EH (cell line): Measurements from ENCODE around the gene RPS6KA3.

Experiments used
- DNase-seq: peaks from one replicate; pipeline ENCODE4 v3.0.0-alpha.2; 2015; ENCODE audit warnings: low read depth

Gene RPS6KA3

DNA sequence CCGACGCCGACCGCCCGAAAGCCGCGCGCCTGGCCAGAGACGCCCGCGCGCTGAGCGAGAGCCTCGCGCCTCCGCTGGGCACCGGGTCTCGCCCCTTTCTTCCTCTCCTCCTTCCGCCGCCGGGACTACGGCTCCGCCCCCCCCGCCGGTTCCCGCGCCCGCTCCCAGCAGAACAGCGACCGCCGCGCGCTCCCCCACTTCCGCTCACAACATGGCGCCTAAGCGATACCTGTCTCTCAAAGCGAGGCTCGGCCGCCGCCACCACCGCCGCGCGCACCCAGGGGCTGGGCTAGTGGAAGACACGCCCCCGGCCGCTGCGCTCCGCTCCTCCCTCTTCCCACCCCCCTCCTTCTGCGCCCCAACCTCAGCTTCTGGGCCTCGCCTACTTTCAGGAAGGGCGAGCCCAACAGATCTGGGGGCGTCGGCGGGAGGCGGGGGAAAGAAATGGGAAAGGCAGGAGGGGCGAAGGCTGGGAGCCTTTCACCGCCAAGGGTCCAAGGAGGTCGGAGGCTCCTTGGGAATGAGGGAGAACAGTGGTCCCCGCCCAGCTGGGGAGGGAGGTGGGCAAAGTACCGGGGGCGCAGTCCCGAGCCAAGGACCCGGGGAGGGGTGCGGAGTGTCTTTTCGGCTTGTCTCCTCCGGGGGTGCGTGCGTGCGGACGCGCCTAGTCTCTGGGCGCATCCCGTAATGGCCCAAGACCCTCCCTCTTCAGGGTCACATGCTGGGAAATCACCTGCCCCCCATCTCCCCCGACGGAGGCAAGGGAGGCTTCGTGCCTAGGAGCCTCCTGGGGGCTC, at the start of gene RPS6KA3:
Gene RPS6KA3 (minus strand): TSS at position 100 of the 797 bp plus-strand sequence. CDS start 277 bp downstream, outside the sequence.
- peak; percentile 85 for DNase-seq

DNA sequence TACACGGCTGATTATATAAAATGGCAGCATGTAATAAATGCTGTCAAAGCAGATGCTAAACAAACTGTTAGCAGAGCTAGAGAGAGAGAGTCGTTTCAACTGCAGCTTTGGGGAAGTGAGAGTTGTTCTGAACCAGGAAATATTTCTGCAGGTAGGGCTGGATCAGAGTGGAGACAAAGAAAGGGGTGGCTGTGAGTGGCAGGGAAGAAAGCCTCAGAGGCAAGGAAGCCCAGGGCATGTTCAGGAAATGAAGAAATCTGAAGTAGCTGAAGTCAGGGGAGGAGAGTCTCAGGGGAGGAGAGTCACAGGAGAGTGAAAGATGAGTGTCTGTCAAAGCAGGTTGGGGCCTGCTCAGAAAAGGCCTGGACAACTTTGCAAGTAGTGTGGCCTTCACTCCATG, 48.4 kb upstream of the RPS6KA3 start:
- no peak for DNase-seq

DNA sequence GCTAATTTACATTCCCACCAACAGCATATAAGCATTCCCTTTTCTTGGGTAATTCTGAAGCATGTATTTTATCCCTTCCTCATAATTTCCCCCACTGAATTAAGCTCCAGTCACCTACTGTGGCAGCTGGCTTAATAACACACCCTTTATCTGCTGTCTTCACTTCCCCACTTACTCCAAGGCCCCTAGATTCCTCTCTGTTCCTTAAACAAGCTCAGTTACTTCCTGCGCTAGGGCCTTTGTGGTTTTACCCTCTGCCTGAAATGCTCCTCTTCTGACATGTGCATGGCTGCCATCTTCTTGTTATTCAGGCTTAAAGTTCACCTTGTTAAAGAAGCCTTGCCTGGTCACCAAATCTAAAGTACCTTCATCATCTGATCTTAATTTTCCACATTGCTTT, 47.2 kb upstream of the RPS6KA3 start:
- no peak for DNase-seq

DNA sequence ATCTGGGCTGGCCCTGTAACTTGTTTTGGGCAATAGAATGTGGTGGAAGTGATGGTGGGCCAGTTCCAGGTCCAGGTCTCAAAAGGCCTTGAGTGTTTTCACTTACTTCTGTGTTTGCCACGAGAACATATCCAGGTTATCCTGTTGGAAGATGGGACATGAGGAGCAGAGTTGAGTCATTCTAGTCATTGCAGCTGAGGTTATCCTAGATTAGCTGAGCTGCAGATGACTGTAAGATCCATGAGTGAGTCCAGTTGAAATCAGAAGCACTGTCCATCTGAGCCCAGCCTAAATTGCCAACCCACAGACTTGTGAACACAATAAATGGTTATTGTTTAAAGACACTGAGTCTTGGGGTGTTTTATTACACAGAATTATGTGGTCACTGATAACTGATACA, 45.3 kb upstream of the RPS6KA3 start:
- no peak for DNase-seq

DNA sequence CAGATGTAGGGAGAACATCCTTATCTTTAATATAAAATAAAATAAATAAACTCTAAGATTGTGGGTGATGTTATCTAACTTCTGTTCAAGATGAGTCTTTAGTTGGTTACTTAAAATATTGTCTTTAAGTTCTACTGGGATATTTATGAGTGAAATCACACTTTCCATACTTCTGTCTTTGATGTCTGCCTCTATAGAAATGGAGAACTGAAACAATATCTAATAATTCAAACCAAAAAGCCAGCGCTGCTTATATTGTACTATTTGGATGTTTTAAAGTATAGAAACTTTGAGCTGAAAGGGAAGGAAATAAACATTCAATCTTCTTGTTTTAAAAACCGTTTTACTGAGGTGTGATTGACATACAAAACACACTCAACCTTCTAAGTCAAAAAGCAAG, 44.8 kb upstream of the RPS6KA3 start:
- no peak for DNase-seq

DNA sequence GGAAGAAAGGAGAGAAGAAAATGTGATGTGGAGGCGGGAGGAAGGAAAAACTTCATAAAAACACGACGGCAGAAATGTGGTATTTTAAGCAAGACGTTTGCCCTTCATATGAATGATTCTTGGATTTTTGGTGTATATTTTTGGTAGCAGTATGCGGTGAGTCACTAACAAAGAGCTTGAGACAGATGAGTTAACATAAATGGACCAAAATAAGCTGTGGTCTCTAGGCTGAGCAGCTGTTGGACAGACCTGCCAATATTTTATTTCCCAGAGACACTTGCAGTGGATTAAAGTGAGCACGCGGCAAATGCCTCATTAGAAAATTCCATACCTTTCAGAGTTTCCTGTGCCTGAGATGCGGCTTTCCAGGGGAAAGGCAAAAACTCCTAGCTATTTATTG, 43.1 kb upstream of the RPS6KA3 start:
- DNase-seq, result peak; percentile 32

DNA sequence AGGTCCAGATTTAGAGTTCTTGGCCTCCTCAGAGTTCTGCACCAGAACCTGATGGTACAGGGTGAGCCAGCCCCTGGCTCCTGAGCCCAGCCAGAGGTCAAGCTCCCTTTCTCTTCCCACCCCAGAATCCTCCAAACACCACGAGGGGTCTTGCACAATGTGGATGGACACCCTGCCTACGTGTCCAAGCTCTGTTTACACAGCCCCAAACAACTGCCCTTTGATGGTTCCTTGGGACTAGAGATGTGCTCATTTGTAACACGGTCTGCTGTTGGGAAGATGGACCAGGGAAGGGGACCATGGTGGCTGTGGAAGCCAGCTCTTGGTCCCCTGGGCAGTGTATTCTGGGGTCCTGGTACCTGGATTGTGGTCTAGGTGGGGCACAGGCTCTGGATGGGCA, 40.0 kb upstream of the RPS6KA3 start:
- no peak for DNase-seq

DNA sequence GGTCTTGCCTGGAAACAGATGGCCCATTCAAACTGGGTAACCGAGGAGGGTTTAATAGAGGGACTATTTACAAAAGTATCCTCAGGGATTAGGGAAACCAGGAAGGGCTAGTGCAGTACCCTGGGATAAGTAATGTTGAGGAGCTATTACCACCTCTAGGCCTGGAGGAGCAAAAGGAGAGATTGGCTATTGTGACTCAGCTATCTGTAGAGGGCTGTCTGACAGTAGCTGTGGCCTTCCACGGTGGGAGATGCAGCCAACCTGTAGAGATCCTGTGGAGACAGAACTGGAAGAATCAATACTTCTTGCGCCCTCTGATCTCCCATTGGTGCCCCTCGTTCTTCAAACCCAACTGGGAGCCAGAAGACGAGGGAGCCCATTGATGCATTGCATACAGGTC, 34.1 kb upstream of the RPS6KA3 start:
- DNase-seq, result no peak

DNA sequence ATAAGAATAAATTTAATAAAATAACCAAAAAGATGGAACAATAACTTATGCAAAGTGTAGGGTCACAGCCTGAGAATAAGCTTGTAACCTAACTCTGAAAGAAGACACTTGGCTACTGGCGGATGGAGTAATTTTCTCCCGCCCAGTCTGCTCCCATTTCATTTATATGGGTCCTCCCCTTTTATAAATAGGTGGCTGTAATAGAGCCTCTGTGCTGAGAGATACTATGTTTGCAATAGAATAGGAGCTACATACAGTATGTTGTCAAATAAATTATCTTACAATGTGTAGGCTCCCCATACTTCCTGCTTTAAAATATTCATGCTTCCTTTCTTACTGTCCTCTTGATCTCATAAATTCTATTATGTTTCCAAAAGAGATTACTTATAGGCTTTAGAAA, 28.2 kb upstream of the RPS6KA3 start:
- no peak for DNase-seq

DNA sequence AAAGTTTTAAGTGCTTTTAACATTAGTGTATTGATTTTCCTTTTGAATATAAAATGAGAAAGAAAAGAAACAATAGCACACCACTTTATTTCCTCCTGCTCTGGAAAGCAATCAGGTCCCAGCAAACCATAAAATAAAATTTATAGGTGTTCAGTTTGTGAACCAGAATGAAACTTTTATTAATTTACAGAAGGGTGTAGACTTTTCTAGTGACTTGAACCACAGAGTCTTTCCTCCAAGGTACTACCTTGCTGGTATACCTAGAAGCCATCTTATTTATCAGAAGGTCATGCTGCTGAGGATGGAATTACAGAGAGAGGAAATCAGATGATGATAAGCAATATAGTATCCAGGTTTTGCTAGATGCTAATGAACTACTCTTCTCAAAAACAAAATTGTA, 27.6 kb upstream of the RPS6KA3 start:
- no peak for DNase-seq

DNA sequence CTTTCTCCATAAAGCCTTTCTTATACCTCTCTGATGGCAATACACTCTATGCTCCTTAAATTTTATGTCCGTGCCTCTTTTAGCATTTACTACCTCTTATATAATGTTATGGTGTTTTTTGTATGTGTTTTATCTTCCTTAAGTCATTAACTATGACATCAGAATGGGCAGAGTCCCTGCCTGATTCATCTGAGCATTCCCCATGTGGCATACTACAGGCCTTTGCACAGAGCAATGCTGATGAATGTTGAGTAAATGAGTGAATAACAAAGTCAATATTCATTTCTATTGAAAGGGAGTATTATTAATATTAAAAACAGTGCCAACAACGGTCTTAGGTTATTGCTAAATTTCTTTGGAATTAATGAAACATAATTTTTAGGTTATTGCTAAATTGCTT, 18.8 kb upstream of the RPS6KA3 start:
- no peak for DNase-seq

DNA sequence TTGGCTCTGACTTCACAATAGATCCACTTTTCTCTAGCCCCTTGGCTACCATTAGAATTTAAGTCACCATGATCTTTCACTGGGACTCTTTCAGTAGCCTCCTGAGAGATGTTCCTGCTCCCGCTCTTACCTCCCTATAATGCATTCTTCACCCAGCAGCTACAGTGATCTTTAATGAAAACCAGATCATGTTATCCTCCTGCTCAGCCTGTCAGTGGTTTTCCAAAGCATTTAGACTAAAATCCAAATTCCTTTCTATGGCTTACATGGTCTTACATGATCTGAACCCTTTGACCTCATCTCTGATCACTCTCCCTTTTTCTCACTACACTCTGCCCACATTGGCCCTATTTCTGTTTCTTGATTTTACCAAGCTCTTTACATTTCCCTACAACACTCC, 18.3 kb upstream of the RPS6KA3 start:
- DNase-seq, result no peak

DNA sequence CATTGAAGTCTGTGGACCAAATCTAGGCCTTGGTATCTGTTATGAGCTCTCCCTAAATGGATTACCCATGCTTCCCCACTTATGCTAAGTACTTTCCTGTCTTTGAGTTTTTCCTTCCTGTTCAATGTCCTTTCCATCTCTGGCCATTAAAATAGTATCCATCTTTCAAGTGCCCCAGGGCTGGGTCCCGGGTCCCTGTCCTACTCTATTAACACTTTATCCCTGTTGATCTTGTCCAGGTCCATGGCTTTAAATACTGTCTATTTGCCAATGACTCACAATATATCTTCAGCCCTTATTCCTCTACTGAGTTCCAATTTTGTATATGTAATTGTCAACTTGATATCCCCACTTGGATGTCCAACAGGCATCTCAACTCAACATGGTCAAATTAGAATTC, 17.7 kb upstream of the RPS6KA3 start:
- no peak for DNase-seq

DNA sequence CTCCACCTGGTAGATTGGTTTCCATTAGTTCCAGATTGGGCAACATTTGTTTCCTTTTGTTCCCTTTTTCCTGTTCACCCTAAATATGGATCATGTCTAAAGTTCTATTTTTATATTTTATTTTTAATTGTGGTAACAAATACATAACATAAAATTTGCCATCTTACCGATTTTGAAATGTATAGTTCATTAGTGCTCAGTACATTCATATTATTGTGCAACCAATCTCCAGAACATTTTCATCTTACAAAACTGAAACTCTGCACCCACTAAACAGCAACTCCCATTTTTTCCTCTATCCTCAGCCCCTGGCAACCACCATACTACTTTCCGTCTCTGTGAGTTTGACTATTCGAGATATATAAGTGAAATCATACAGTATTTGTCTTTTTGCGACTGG, 14.2 kb upstream of the RPS6KA3 start:
- DNase-seq, result no peak

DNA sequence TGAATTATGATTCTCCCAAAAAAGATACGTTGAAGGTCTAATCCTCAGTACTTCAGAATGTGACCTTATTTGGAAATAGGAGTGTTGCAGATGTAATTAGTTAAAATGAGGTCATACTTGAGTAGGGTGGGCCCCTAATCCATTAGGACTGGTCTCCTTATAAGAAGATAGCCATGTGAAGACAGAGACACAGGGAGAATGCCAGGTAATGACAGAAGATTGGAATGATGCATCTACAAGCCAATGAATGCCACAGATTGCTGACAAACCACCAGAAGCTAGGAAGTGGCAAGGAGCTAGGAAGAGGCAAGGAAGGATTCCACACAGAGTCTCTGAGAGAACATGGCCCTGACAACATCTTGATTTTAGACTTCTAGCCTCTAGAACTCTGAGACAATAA, 7.4 kb upstream of the RPS6KA3 start:
- DNase-seq, result peak; percentile 29

DNA sequence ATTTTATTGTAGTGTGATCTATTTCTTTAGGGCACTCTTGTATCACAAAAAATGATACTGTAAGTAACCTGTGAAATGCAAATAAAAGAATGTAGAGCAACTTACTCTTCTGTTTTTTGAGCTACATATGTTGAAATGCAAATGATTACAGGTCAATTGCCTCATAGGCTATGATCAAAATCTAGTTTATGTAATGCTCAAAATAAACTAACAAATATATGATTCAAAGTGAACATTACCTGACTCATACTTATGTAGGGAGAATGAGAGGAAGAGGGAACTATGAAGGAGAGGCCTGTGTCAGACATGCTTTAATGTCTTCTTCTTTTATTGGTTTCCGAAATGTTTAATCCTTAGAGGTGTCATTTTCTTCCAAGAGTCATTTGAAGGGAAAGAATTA, 5.0 kb upstream of the RPS6KA3 start:
- DNase-seq, result no peak

DNA sequence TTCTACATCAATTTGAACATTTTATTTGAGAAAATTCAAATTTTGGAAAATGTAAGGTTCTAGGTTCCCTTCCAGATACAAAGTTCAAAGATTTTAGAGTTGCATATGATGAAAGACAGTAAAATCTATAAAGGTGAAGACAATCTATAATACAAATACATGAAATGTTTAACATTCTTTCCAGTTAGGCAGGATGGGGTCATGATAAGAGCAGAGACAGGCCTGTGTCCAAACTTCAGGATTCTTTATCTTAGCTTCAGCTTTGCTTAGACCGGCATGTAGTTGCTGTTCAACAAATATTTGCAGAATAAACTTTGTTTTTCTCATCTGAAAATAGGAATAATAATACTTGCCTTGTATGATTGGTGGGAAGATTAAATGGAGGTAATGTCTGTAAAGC, 4.5 kb upstream of the RPS6KA3 start:
- DNase-seq, result no peak

DNA sequence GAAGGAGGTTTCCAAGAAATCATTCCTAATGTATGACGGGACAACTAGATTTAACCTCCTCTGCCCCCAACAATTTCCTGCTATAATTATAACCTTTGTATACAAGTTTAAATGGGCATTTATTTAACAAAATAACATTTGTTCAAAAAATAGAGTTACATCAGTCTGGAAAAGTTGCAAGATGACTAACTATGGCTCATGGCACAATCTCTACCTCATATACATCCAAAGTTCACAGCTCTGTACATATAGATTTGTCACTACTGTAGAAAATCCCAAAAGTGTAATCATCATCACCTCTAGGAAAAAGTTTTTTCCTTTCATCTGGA, 3.8 kb upstream of the RPS6KA3 start:
- peak; percentile 37 for DNase-seq

DNA sequence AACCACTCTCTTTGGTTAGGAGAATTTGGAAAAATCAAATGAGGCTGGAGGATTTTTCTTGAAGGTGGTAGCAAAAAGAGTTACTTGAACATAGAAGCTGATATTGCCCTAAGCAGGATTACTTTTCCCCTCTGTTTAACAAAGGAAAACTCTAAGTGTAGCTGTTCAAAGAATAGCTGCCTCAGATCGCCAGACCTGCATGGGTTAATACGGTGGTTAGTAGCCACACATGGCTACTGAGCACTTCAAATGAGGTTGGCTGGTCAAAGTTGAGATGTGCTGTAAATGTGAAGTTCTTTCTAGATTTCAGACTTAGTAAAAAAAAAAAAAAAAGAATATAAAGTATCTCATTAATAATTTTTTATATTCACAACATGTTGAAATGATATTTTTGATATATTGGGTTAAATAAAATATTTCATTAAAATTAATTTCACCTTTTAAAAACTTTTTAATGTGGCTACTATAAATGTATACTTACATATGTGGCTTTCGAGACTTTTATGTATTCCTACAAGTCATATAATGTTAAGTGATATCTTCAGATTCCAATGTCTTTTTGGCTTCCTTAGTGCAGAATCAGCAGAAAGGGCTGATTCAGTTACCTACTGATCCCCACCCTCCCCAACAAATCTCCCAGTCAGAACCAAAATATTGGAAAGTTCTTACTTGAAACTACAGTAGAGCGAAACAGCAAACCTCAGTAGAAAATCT, 3.3 kb upstream of the RPS6KA3 start:
- no peak for DNase-seq

DNA sequence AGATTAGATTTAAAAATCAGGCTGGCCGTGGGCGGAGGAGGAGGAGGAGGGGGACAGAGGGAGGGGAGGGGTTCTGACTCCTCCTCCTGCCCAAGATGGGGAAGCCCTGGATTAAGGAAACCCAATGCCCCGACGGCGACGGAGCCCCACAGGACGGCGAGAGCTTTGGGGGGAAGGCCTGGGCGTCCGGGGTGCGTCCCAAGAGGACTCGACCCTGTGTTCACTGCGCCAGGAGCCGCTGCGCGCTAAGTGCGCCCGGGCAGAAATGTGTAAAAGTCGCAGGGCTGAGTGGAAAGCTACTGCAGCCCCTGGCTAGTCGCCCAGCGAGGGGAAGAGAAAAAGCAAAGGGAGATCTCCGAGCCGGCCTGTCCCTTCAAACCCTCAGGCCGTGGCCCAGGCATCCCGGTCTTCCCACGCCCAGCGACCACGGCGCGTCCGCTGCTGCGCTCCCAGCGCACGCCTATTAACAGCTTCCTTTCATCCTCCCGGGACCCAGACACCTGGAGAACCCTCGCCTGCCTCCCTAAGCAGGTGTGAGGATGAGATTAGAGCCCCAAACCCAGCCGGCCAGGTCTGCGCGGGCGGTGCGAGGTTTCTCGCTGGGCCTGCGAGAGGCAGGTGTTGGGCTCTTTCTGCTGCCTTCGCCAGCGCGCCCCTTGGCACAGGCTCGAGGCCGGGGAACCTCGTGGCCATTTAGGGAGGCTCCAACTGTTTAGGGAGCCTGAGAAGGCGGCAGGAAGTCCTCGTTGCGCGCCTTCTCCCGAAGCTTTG, 1.4 kb upstream of the RPS6KA3 start:
- peak; percentile 15 for DNase-seq

DNA sequence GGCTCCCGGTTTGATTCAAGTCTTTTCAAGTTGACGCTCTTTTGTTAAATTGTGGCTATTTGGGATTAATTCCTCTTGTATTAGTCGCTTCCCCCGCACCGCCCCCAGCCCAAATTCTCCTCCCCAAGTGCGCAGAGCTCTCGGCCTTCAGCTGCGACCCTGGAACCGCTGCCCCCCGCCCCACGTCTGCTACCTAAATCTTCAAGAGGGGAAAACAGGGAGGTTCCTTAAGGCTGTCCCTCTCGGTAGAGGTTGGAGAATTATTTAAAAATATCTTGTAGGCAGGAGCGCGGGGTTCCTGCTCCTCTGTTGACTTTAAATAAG, 860 bp upstream of the RPS6KA3 start:
- DNase-seq, result no peak

DNA sequence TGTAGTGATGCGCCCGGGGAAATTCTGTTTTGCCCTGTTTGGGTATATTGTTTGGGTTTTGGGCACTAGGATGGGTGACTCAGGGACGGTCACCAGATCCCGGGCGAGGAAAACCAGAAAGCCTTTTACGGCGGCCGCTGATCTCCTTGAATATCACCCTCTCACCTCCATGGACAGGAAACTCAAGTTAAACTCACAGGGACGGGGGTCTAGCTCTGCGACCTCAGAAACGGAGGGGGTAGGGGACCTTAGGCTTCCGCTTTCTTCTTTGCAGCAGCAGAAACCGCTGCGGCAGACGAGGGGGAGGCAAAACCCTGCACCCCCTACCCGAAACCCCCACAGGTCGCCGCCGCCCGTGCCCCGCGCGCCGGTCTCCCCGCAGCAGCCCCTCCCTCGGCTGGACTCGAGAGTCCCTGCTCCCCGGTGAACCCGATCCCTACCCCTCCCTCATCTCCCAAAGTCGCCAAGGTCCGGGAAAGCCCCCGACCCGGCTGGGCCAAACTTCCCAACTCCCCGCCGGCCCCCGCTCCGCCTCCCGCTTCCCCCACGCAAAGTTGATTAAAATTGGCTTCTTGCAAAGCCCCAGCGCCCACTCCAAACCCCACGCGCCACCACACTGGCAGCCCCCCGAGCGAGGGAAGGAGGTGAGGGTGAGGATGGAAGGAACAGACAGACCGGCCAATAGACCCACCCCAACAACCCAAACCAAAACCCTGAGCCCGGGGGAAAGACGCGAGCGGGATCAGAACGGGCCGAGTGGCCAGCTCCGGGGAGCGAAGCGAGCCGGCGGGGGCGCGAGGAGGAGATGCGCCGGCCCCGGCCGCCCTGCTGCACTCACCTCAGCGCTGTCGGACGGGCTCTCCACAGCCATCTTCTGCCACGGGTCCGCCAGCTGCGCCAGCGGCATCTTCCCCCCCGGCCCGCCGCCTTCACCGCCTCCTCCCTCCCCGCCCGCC, 705 bp downstream of the RPS6KA3 start:
- peak; percentile 29 for DNase-seq
